Gastrocnemius medialis (tissue), 4 donors: ENCODE measurements around the gene CNKSR3. TPM values are rescaled to one million over a fixed set of nuclear protein-coding genes. Genes with fewer than 3 reads are reported as not detected.

Source experiments
- ATAC-seq, 2 donors: fragments of 150-250 bp; one replicate each; pipeline ENCODE4 v1.9.1; 2016
- DNase-seq, 2 donors: peaks; one replicate each; pipeline ENCODE4 v3.0.0-alpha.2; 2019
- H3K27ac ChIP-seq, 4 donors: fragments of 200-600 bp; sonication (generic); 1 replicate in 1 of 4; 2 replicates in 3 of 4; pipeline ENCODE4 v1.5.1; 2016 to 2018; ENCODE audit warnings: mild to moderate bottlenecking in 2 of 4, moderate library complexity in 1 of 4
- H3K27me3 ChIP-seq, 3 donors: fragments of 200-600 bp; sonication (generic) in 2 of 3; 1 replicate in 1 of 3; 2 replicates in 2 of 3; pipeline versions ENCODE4 v1.5.1 to v1.6.0; 2016 to 2019; ENCODE audit warnings: mild to moderate bottlenecking in 1 of 3, moderate library complexity in 1 of 3
- H3K36me3 ChIP-seq, 2 donors: fragments of 200-600 bp; sonication (generic) in 1 of 2; one replicate each; pipeline ENCODE4 v1.5.1; 2017 to 2018
- H3K4me1 ChIP-seq, 2 donors: fragments of 200-600 bp; sonication (generic) in 1 of 2; one replicate each; pipeline ENCODE4 v1.5.1; 2016 to 2017; ENCODE audit warnings: mild to moderate bottlenecking in 2 of 2
- H3K4me3 ChIP-seq, 4 donors: fragments of 200-600 bp; sonication (generic) in 3 of 4; 1 replicate in 1 of 4; 2 replicates in 3 of 4; pipeline ENCODE4 v1.5.1; 2016 to 2019; ENCODE audit warnings: mild to moderate bottlenecking in 2 of 4
- H3K9me3 ChIP-seq, 3 donors: fragments of 200-600 bp; sonication (generic) in 2 of 3; 1 replicate in 1 of 3; 2 replicates in 2 of 3; pipeline ENCODE4 v1.5.1; 2016 to 2019
- POLR2A ChIP-seq, 2 donors: fragments of 450-650 bp; IDR thresholded peaks; one replicate each; pipeline ENCODE4 v1.6.1; 2017; ENCODE audit warnings: antibody characterized with exemption in 2 of 2, mild to moderate bottlenecking in 2 of 2, moderate library complexity in 2 of 2
- in situ Hi-C, 4 donors: fragments of 200-750 bp; cut with MboI; loops; one replicate each; pipeline versions ENCODE4 v1.15.0 to v1.8.0; 2017; ENCODE audit warnings: low sequenced_read_pairs in 4 of 4
- intact Hi-C: fragments of 100-400 bp; cut with DNase I; formaldehyde crosslinking; loops from one replicate; pipeline ENCODE4 v1.15.1; 2023; ENCODE audit warnings: low total_unique reads
- total RNA-seq, 4 donors: library from RNA; depleted of rRNA; stranded (reverse); fragments of >200 nt; gene quantifications; one replicate each; pipeline versions ENCODE4 v1.1.0 to v1.2.3, GENCODE V29; 2016
- TF ChIP-seq, protein P1 (sequence below), 5 experiments: fragments of 450-650 bp in 3 of 5; fragments of 200-600 bp in 2 of 5; sonication (generic) in 2 of 5; IDR thresholded peaks in 4 of 5; conservative IDR thresholded peaks in 1 of 5; 1 replicate in 4 of 5; 2 replicates in 1 of 5; pipeline ENCODE4 v1.5.1; 2016 to 2019; ENCODE audit warnings: antibody characterized with exemption in 5 of 5, mild to moderate bottlenecking in 3 of 5, moderate library complexity in 3 of 5

The CNKSR3 gene
- total RNA-seq, 4 donors from 2014 or later: 0.70 to 4.6 (median 2.9) TPM

DNA sequence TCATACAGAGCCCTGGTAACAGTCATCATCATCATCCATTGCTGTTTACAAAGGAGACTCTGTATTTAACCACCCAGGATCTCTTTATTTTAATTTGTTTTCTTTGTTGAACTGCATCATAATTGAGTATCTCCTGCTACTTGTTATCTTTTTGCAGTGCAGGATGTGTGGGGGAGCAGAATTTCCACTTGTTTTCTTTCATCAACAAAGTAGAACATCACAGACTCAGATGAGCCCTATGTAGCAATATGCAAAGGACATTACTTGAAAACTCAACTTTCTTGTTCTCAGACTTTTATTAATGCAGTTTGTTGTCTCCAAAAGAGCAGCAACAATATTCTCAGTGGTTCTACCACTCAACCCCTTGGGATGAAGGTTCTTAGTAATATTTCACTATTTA is 115.2 kb downstream of the CNKSR3 start:
- TF ChIP-seq POLR2A (IDR thresholded peaks at IDR 0.05): no peak
- TF ChIP-seq, protein P1, sequence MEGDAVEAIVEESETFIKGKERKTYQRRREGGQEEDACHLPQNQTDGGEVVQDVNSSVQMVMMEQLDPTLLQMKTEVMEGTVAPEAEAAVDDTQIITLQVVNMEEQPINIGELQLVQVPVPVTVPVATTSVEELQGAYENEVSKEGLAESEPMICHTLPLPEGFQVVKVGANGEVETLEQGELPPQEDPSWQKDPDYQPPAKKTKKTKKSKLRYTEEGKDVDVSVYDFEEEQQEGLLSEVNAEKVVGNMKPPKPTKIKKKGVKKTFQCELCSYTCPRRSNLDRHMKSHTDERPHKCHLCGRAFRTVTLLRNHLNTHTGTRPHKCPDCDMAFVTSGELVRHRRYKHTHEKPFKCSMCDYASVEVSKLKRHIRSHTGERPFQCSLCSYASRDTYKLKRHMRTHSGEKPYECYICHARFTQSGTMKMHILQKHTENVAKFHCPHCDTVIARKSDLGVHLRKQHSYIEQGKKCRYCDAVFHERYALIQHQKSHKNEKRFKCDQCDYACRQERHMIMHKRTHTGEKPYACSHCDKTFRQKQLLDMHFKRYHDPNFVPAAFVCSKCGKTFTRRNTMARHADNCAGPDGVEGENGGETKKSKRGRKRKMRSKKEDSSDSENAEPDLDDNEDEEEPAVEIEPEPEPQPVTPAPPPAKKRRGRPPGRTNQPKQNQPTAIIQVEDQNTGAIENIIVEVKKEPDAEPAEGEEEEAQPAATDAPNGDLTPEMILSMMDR (IDR thresholded peaks at IDR 0.05 in 4 of 5, conservative IDR thresholded peaks at IDR 0.05 in 1 of 5): no peak
- Histone ChIP-seq H3K9me3 (no peaks in the 10 kb centered on the region), H3K27ac (no peak overlapping the region), H3K4me1 (no peaks in the 10 kb centered on the region), H3K4me3 (no peak overlapping the region), H3K36me3 (no peaks in the 10 kb centered on the region), H3K27me3 (no peaks in the 10 kb centered on the region)
- in situ Hi-C loops: no loop called here
- intact Hi-C loops: no loop called here
- ATAC-seq (no peak), DNase-seq (no peak)

DNA sequence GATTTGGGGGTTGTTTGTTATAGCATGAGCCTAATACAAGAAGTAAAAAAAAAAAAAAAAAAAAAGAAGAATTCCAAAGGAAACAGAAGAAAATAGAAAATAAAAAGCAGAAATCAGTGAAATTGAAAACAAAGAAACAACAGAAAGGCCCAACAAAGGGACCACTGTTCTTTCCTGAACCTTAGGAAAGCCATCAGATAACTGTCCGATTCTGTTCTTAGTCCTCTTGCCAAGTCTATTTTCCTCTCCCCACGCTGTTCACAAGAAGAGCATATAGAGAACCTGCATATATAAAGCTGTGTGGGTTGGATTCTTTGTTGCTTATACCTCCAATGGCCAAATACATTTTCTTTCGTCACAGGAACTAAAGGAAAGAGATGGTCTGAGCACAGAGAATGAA is 115.9 kb downstream of the CNKSR3 start:
- Histone ChIP-seq H3K36me3 (no peaks in the 10 kb centered on the region), H3K4me3 (no peak overlapping the region), H3K4me1 (no peaks in the 10 kb centered on the region), H3K27me3 (no peaks in the 10 kb centered on the region), H3K9me3 (no peaks in the 10 kb centered on the region), H3K27ac (no peak overlapping the region)
- in situ Hi-C loops (no loop called here), intact Hi-C loops (no loop called here)
- ATAC-seq (no peak), DNase-seq (no peak)
- no peak for TF ChIP-seq POLR2A (IDR thresholded peaks at IDR 0.05)
- TF ChIP-seq, protein P1 (IDR thresholded peaks at IDR 0.05 in 4 of 5, conservative IDR thresholded peaks at IDR 0.05 in 1 of 5): no peak

DNA sequence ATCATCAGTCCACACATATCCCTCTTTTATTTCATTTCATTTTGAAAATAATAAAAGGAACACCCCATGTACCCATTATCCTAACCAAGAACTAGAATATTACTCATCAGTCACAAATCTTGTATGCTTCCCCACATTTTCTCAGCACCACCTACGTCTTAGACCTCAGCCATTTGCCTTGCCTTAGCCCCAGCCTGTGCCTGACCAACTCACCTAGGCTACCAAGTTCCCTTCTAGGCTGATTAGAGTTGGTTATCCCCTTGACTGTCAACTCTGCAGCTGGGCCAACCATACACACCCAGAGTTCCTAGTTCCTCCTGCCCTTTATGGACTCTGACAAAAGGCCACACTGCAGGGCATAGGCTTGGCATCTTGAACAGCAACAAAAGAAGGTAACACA is 120.5 kb downstream of the CNKSR3 start:
- H3K36me3 ChIP-seq: no peaks in the 10 kb centered on the region
- no peak overlapping the region for H3K27ac ChIP-seq
- in situ Hi-C loops (no loop called here), intact Hi-C loops (no loop called here)
- no peak overlapping the region for H3K4me3 ChIP-seq
- no peaks in the 10 kb centered on the region for H3K9me3 ChIP-seq
- no peak for ATAC-seq
- no peaks in the 10 kb centered on the region for H3K27me3 ChIP-seq
- DNase-seq: no peak
- no peaks in the 10 kb centered on the region for H3K4me1 ChIP-seq
- no peak for TF ChIP-seq POLR2A (IDR thresholded peaks at IDR 0.05)
- TF ChIP-seq, protein P1 (IDR thresholded peaks at IDR 0.05 in 4 of 5, conservative IDR thresholded peaks at IDR 0.05 in 1 of 5): no peak

DNA sequence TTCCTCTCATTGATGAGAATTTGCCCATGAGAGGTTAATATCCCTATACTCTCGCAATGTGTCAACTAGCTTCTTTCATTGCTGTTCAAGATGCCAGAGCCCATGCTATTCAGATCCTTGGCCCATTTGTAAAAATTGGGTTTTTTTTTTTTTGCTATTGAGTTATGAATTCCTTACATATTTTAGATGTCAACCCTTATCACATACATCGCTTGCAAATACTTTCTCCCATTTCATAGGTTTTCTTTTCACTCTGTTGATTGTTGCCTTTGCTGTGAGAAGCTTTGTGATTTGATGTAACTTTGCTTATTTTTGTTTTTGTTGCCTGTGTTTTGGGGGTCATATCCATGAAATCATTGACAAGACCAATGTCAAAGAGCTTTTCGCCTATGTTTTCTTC is 121.7 kb downstream of the CNKSR3 start:
- Histone ChIP-seq H3K4me3 (no peak overlapping the region), H3K36me3 (no peaks in the 10 kb centered on the region), H3K9me3 (no peaks in the 10 kb centered on the region), H3K27me3 (no peaks in the 10 kb centered on the region), H3K4me1 (no peaks in the 10 kb centered on the region), H3K27ac (no peak overlapping the region)
- TF ChIP-seq, protein P1 (IDR thresholded peaks at IDR 0.05 in 4 of 5, conservative IDR thresholded peaks at IDR 0.05 in 1 of 5): no peak
- TF ChIP-seq POLR2A (IDR thresholded peaks at IDR 0.05): no peak
- ATAC-seq: no peak
- in situ Hi-C loops (no loop called here), intact Hi-C loops (no loop called here)
- DNase-seq: no peak
